ENCODE results near the gene DEFB127.
"Not testable (repeated sequence)": the region's sequence is repeated elsewhere in the genome, so short reads cannot be mapped to it uniquely, and the experiment has no call there.

The DEFB127 gene

GRCh38 chr20:187733-188132 is 30.5 kb downstream of the DEFB127 start:
- Histone ChIP-seq H3K9me3 (ENCODE audit: control insufficient read depth in 1 of 2, low read length in 2 of 2) (peaks cover 0 to 3% of the 10 kb centered on the region in 2 donors), H3K27ac (ENCODE audit: low read length) (no peak overlapping the region), H3K4me1 (ENCODE audit: control insufficient read depth in 1 of 2, insufficient read depth in 2 of 2, low read length in 2 of 2) (no peaks in the 10 kb centered on the region), H3K36me3 (ENCODE audit: control insufficient read depth in 1 of 2, insufficient read depth in 2 of 2, low read length in 2 of 2) (no peaks in the 10 kb centered on the region), H3K27me3 (ENCODE audit: low read depth, low read length) (no peaks in the 10 kb centered on the region), H3K4me3 (ENCODE audit: low read depth in 1 of 2, low read length in 2 of 2) (no peak overlapping the region)

GRCh38 chr20:189611-190010 is 32.4 kb downstream of the DEFB127 start, which contains the start of gene DEFB128:
DEFB128 (minus strand) TSS chr20:189711; CDS start chr20:189623, 88 bp downstream.
- no peak within 1 kb of the TSS for H3K4me3 ChIP-seq (ENCODE audit: low read depth in 1 of 2, low read length in 2 of 2)

GRCh38 chr20:198225-198624 is 41.0 kb downstream of the DEFB127 start:
- no peak overlapping the region for H3K27ac ChIP-seq (ENCODE audit: low read length)
- H3K9me3 ChIP-seq (ENCODE audit: control insufficient read depth in 1 of 2, low read length in 2 of 2), result peaks cover 0 to 3% of the 10 kb centered on the region in 2 donors
- no peaks in the 10 kb centered on the region for H3K4me1 ChIP-seq (ENCODE audit: control insufficient read depth in 1 of 2, insufficient read depth in 2 of 2, low read length in 2 of 2)
- no peak overlapping the region for H3K4me3 ChIP-seq (ENCODE audit: low read depth in 1 of 2, low read length in 2 of 2)
- H3K36me3 ChIP-seq (ENCODE audit: control insufficient read depth in 1 of 2, insufficient read depth in 2 of 2, low read length in 2 of 2), result no peaks in the 10 kb centered on the region
- H3K27me3 ChIP-seq (ENCODE audit: low read depth, low read length), result no peaks in the 10 kb centered on the region

More at GRCh38 chr20:189611-190010, 32.4 kb downstream of the DEFB127 start, which contains the start of gene DEFB128:
- no peaks in the 10 kb centered on the region for H3K36me3 ChIP-seq (ENCODE audit: control insufficient read depth in 1 of 2, insufficient read depth in 2 of 2, low read length in 2 of 2)
- no peaks in the 10 kb centered on the region for H3K9me3 ChIP-seq (ENCODE audit: control insufficient read depth in 1 of 2, low read length in 2 of 2)
- H3K27me3 ChIP-seq (ENCODE audit: low read depth, low read length), result no peaks in the 10 kb centered on the region
- no peaks in the 10 kb centered on the region for H3K4me1 ChIP-seq (ENCODE audit: control insufficient read depth in 1 of 2, insufficient read depth in 2 of 2, low read length in 2 of 2)
- no peak within 1 kb of the TSS for H3K27ac ChIP-seq (ENCODE audit: low read length)

- no peak overlapping the region for H3K27ac ChIP-seq (ENCODE audit: low read length)
- no peaks in the 10 kb centered on the region for H3K4me1 ChIP-seq (ENCODE audit: control insufficient read depth in 1 of 2, insufficient read depth in 2 of 2, low read length in 2 of 2)
- no peak overlapping the region for H3K4me3 ChIP-seq (ENCODE audit: low read depth in 1 of 2, low read length in 2 of 2)
- H3K9me3 ChIP-seq (ENCODE audit: control insufficient read depth in 1 of 2, low read length in 2 of 2), result peaks cover 0 to 3% of the 10 kb centered on the region in 2 donors
- no peaks in the 10 kb centered on the region for H3K36me3 ChIP-seq (ENCODE audit: control insufficient read depth in 1 of 2, insufficient read depth in 2 of 2, low read length in 2 of 2)
- H3K27me3 ChIP-seq (ENCODE audit: low read depth, low read length), result no peaks in the 10 kb centered on the region
Measured at GRCh38 chr20:199996-200395, 42.7 kb downstream of the DEFB127 start.

- H3K27ac ChIP-seq (ENCODE audit: low read length); H3K4me1 ChIP-seq (ENCODE audit: control insufficient read depth in 1 of 2, insufficient read depth in 2 of 2, low read length in 2 of 2); H3K4me3 ChIP-seq (ENCODE audit: low read depth in 1 of 2, low read length in 2 of 2); H3K9me3 ChIP-seq (ENCODE audit: control insufficient read depth in 1 of 2, low read length in 2 of 2); H3K27me3 ChIP-seq (ENCODE audit: low read depth, low read length); H3K36me3 ChIP-seq (ENCODE audit: control insufficient read depth in 1 of 2, insufficient read depth in 2 of 2, low read length in 2 of 2): not testable (repeated sequence)
Measured at GRCh38 chr20:203630-204029, 46.4 kb downstream of the DEFB127 start.

Measured in muscle layer of duodenum (tissue), 2 donors.